Smooth muscle cell of the umbilical artery (primary cell): ENCODE data around the gene LRRIQ1. TPM values are rescaled to one million over a fixed set of nuclear protein-coding genes. Genes with fewer than 3 reads are reported as not detected.

Experiments
- total RNA-seq: library from RNA; depleted of rRNA; stranded (reverse); fragments of >200 nt; gene quantifications from 2 replicates; pipeline ENCODE4 v1.2.3, GENCODE V29; 2014

Gene LRRIQ1, protein sequence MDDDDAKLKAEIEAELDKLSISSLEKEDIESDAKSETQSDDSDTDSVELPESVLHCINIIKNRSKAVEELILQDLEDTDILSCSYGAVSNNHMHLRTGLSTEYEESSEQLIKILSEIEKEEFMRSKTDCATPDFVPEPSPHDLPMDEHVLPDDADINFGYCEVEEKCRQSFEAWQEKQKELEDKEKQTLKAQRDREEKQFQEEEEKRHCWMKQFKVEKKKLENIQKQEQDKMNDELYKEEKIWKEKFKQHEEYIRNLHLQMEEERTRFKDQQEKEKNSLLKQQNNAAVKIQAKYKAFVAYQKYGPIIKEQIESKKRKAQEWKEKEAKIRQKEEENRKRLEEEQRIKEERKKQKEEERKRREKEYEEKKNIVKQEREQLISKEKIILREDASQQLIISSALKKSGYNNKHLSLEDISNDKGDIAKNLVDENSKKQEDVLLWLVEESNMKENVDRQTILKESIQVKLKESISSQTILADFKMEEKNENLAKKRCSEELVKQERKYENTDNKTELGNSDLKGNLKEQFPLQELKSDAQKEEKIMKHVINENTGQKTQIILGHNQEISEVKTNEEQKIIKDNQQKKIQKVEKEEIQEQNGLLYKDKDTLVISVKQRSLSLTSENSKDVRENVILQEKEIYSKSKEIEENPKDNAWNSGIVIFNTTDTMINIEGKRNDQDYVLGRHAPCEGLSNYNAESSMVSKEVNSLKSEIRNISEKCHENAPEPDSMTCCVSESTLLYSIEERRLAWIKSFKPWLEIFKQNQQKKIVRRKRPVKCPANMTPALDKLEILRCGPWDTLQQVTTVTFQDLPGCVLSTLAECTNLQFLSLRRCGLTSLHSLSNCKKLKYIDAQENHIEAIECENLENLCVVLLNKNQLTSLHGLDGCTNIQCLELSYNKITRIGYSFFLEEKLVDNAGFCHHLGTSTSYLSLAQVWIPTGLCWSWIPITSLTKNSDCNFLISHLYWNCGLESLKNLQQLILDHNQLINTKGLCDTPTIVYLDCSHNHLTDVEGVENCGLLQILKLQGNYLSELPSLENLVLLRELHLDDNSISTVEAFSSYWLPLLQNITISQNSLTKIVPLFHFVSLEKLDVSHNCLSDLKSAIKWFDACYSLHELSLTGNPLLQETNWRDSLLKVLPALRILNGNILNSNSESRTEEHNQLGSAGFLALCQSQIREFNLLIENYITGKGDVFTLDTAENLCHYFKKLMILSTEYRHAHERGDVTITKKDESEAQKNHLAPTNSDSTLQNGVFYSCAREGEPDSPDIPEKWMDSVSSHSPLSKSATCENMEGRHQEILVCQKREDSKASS (N-terminal part only)
- 0.30 and 0.69 TPM in 2 replicates for total RNA-seq

DNA sequence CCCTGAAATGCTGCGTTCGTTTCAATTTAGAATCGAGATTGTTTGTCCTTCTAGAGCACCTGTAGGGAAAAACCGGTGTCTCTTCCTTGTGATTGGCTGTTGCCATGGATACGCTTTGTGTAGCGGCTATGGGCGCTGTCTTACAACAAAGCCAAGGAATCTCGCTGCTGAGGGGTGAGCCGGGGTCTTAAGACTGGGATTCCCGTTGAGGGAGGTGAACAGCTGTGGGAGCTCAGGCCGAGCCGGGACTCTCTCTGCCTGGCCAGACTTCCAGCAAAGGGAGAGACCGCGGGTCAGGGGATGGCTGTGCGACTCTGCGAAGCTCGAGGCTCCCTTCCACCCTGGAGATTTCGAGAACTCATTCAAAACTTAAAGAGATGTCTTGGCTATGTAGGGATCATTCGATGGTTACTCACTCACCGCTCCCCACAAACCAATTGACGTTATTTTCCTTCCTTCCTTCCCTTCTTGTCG lies at the start of gene LRRIQ1, which contains the start of gene TSPAN19:
TSS of gene LRRIQ1 (plus strand) at position 118 of the 474 bp plus-strand sequence. CDS start 1,826 bp downstream, outside the sequence.
TSS of gene TSPAN19 (minus strand) at position 44 of the 474 bp plus-strand sequence. CDS start 6,331 bp downstream, outside the sequence.

DNA sequence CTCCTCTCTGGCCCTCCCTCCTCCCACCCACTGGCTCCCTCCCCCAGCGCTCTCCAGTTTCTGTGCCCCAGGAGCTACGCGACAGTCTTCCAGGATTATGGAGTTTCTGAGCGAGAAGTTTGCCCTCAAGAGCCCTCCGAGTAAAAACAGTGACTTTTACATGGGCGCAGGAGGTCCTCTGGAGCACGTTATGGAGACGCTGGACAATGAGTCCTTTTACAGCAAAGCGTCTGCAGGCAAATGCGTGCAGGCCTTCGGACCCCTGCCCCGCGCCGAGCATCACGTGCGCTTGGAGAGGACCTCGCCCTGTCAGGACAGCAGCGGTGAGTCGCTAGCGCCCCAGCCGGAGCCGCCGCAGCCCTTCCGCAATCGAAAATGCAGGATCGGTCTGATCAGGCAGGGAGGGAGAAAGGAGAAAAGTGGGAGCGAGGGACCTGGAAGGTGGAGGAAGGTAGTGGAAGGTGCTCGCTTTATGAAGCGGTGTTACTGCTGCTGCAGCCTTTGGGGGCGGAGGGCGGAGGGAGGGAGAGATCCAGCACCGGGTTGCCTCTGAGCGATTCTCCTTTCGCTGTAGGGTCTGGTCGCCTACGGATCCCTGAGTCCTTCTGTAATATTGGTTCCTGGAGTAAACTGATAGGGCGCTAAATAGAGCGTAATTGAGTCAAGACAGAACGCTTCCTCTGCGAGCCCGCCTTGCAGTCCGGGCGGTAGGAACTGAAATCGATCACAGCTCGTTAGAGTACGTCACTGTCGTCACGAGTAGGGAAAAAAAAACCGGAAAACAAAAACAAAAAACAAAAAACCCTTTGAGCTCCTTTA lies 244.2 kb downstream of the LRRIQ1 start, which contains the start of gene ALX1:
TSS of gene ALX1 (plus strand) at position 56 of the 819 bp plus-strand sequence. CDS start at position 98, 42 bp downstream.

Other genes with a start within 250 kb of the LRRIQ1 start
- gene SLC6A15, start 123.6 kb upstream of the LRRIQ1 start, total RNA-seq: 5.6 and 16.0 TPM in 2 replicates
- gene TSPAN19, start 74 bp upstream of the LRRIQ1 start, total RNA-seq: 0.09 TPM in 1 of 2 replicates, not detected in the other
- gene ALX1, start 243.9 kb downstream of the LRRIQ1 start, total RNA-seq: 0.18 TPM in 1 of 2 replicates, not detected in the other